DMS53 treated with DMSO at 0.1 percent for 48 hours (cell line): ENCODE data around the gene PHLDA1.
A peak's percentile ranks its signal among the peaks of the same experiment; 100 is the strongest.

Source experiments
- DNase-seq: peaks from one replicate; lab custom pipeline; 2025; ENCODE audit not compliant: unreplicated experiment; lab: John Stamatoyannopoulos, UW

The PHLDA1 gene

GRCh38 chr12:76038176-76038575, 6.6 kb upstream of the PHLDA1 start:
- DNase-seq, result no peak

- DNase-seq, result peak; percentile 99
Observed at GRCh38 chr12:76037130-76038103, 5.8 kb upstream of the PHLDA1 start.

GRCh38 chr12:76035045-76035444, 3.5 kb upstream of the PHLDA1 start:
- no peak for DNase-seq

GRCh38 chr12:76033081-76034011, 1.8 kb upstream of the PHLDA1 start:
- no peak for DNase-seq

GRCh38 chr12:76032043-76032981, 736 bp upstream of the PHLDA1 start:
- peak; percentile 63 for DNase-seq

GRCh38 chr12:76031081-76031413, 529 bp downstream of the PHLDA1 start:
- DNase-seq, result peak; percentile 69

- DNase-seq, result peak; percentile 69
Observed at GRCh38 chr12:76030341-76031080, 1.1 kb downstream of the PHLDA1 start.

GRCh38 chr12:76029982-76030340, 1.6 kb downstream of the PHLDA1 start:
- DNase-seq, result peak; percentile 40

GRCh38 chr12:76028571-76029277, 2.9 kb downstream of the PHLDA1 start:
- no peak for DNase-seq

GRCh38 chr12:76026643-76027063, 4.9 kb downstream of the PHLDA1 start:
- no peak for DNase-seq

GRCh38 chr12:76025601-76026575, 5.7 kb downstream of the PHLDA1 start:
- DNase-seq, result no peak

GRCh38 chr12:76024942-76025600, 6.5 kb downstream of the PHLDA1 start:
- peak; percentile 21 for DNase-seq

GRCh38 chr12:76024102-76024781, 7.3 kb downstream of the PHLDA1 start:
- no peak for DNase-seq

GRCh38 chr12:76023069-76023690, 8.4 kb downstream of the PHLDA1 start:
- no peak for DNase-seq

- DNase-seq, result no peak
Observed at GRCh38 chr12:76022506-76022905, 9.1 kb downstream of the PHLDA1 start.
